ENCODE measurements around the gene SLC44A3. TPM values are rescaled to one million over a fixed set of nuclear protein-coding genes. Genes with fewer than 3 reads are reported as not detected.

The SLC44A3 gene
- total RNA-seq, 1 donor, result 2.9 TPM

- Histone ChIP-seq H3K4me1 (ENCODE audit: insufficient read depth, low read length) (peaks cover 22% of the 10 kb centered on the region), H3K4me2 (ENCODE audit: insufficient read depth, low read length) (no peak overlapping the region)
Observed at GRCh38 chr1:94795434-94795833, 24.7 kb upstream of the SLC44A3 start.

GRCh38 chr1:94796266-94796665 lies 23.9 kb upstream of the SLC44A3 start:
- no peak for DNase-seq (ENCODE audit: insufficient read length, low spot score, missing footprints)
- no peak overlapping the region for H3K27ac ChIP-seq (ENCODE audit: low read depth, low read length)
- H3K36me3 ChIP-seq (ENCODE audit: insufficient read depth, low read length), result no peaks in the 10 kb centered on the region
- H3K4me3 ChIP-seq (ENCODE audit: insufficient read depth, low read length), result no peak overlapping the region
- peaks cover 7% of the 10 kb centered on the region for H3K27me3 ChIP-seq (ENCODE audit: insufficient read depth, low read length)
- no peaks in the 10 kb centered on the region for H3K79me2 ChIP-seq (ENCODE audit: insufficient read depth, low read length)
- H4K20me1 ChIP-seq (ENCODE audit: insufficient read depth, low read length), result no peaks in the 10 kb centered on the region
- H2AFZ ChIP-seq (ENCODE audit: low read length), result no peak overlapping the region
- peaks cover 22% of the 10 kb centered on the region for H3K4me1 ChIP-seq (ENCODE audit: insufficient read depth, low read length)
- TF ChIP-seq CTCF (IDR thresholded peaks at IDR 0.05; ENCODE audit: extremely low read depth, low read depth, low read length), result no peak
- no peaks in the 10 kb centered on the region for H3K9me3 ChIP-seq (ENCODE audit: low read depth, low read length)
- H3K4me2 ChIP-seq (ENCODE audit: insufficient read depth, low read length), result no peak overlapping the region

More at GRCh38 chr1:94795434-94795833, 24.7 kb upstream of the SLC44A3 start:
- Histone ChIP-seq H3K36me3 (ENCODE audit: insufficient read depth, low read length) (no peaks in the 10 kb centered on the region), H3K79me2 (ENCODE audit: insufficient read depth, low read length) (no peaks in the 10 kb centered on the region), H3K27ac (ENCODE audit: low read depth, low read length) (no peak overlapping the region), H3K4me3 (ENCODE audit: insufficient read depth, low read length) (no peak overlapping the region), H4K20me1 (ENCODE audit: insufficient read depth, low read length) (no peaks in the 10 kb centered on the region), H2AFZ (ENCODE audit: low read length) (no peak overlapping the region), H3K9me3 (ENCODE audit: low read depth, low read length) (no peaks in the 10 kb centered on the region), H3K27me3 (ENCODE audit: insufficient read depth, low read length) (peaks cover 14% of the 10 kb centered on the region)
- no peak for DNase-seq (ENCODE audit: insufficient read length, low spot score, missing footprints)
- TF ChIP-seq CTCF (IDR thresholded peaks at IDR 0.05; ENCODE audit: extremely low read depth, low read depth, low read length), result no peak

GRCh38 chr1:94797291-94797690 lies 22.9 kb upstream of the SLC44A3 start:
- TF ChIP-seq CTCF (IDR thresholded peaks at IDR 0.05; ENCODE audit: extremely low read depth, low read depth, low read length), result no peak
- DNase-seq (ENCODE audit: insufficient read length, low spot score, missing footprints), result no peak

GRCh38 chr1:94798054-94798453 lies 22.1 kb upstream of the SLC44A3 start:
- no peaks in the 10 kb centered on the region for H3K36me3 ChIP-seq (ENCODE audit: insufficient read depth, low read length)
- H4K20me1 ChIP-seq (ENCODE audit: insufficient read depth, low read length), result no peaks in the 10 kb centered on the region
- H3K27me3 ChIP-seq (ENCODE audit: insufficient read depth, low read length), result peaks cover 7% of the 10 kb centered on the region
- H3K27ac ChIP-seq (ENCODE audit: low read depth, low read length), result no peak overlapping the region
- H3K4me3 ChIP-seq (ENCODE audit: insufficient read depth, low read length), result no peak overlapping the region
- DNase-seq (ENCODE audit: insufficient read length, low spot score, missing footprints), result no peak
- H3K79me2 ChIP-seq (ENCODE audit: insufficient read depth, low read length), result no peaks in the 10 kb centered on the region
- H3K9me3 ChIP-seq (ENCODE audit: low read depth, low read length), result no peaks in the 10 kb centered on the region
- H3K4me1 ChIP-seq (ENCODE audit: insufficient read depth, low read length), result peaks cover 21% of the 10 kb centered on the region
- H3K4me2 ChIP-seq (ENCODE audit: insufficient read depth, low read length), result no peak overlapping the region
- TF ChIP-seq CTCF (IDR thresholded peaks at IDR 0.05; ENCODE audit: extremely low read depth, low read depth, low read length), result no peak
- no peak overlapping the region for H2AFZ ChIP-seq (ENCODE audit: low read length)

More at GRCh38 chr1:94797291-94797690, 22.9 kb upstream of the SLC44A3 start:
- no peaks in the 10 kb centered on the region for H3K79me2 ChIP-seq (ENCODE audit: insufficient read depth, low read length)
- no peak overlapping the region for H2AFZ ChIP-seq (ENCODE audit: low read length)
- H3K36me3 ChIP-seq (ENCODE audit: insufficient read depth, low read length), result no peaks in the 10 kb centered on the region
- H3K4me2 ChIP-seq (ENCODE audit: insufficient read depth, low read length), result no peak overlapping the region
- H3K27ac ChIP-seq (ENCODE audit: low read depth, low read length), result no peak overlapping the region
- no peaks in the 10 kb centered on the region for H3K9me3 ChIP-seq (ENCODE audit: low read depth, low read length)
- H3K4me3 ChIP-seq (ENCODE audit: insufficient read depth, low read length), result no peak overlapping the region
- peaks cover 27% of the 10 kb centered on the region for H3K4me1 ChIP-seq (ENCODE audit: insufficient read depth, low read length)
- no peaks in the 10 kb centered on the region for H4K20me1 ChIP-seq (ENCODE audit: insufficient read depth, low read length)
- H3K27me3 ChIP-seq (ENCODE audit: insufficient read depth, low read length), result peaks cover 7% of the 10 kb centered on the region
